Measurements from ENCODE around the gene BCL2L13. TPM values are rescaled to one million over a fixed set of nuclear protein-coding genes. Genes with fewer than 3 reads are reported as not detected.
A peak's percentile ranks its signal among the peaks of the same experiment; 100 is the strongest.
"Not testable (repeated sequence)": the region's sequence is repeated elsewhere in the genome, so short reads cannot be mapped to it uniquely, and the experiment has no call there.

The BCL2L13 gene
- total RNA-seq, 2 experiments from 2014 or later: 32.2 to 32.6 TPM

DNA sequence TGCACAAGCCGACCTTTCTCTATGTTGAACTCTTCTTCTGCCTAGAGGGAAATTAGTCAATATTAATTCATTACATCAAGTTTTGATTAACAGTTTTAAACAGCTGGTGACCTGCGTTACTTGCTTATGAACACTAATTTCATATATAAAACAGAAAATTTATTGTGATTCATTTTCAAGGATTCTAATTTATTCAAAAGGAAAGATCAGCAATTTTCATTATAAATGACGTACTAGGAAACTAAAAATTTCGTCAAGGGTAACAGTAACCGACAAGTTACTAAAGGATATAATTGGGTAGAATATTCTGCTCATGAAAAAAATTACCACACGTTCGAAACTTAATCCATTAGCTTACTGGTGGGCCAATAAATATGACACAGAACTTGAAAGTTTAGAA is 25.3 kb upstream of the BCL2L13 start:
- CTCF ChIA-PET: no interaction called here
- Mint-ChIP-seq H3K9me3 (no peaks in the 10 kb centered on the region), H3K27me3 (ENCODE audit: low read depth) (no peaks in the 10 kb centered on the region), H3K27ac (no peak overlapping the region), H3K4me3 (no peak overlapping the region), H3K4me1 (ENCODE audit: low read depth) (no peaks in the 10 kb centered on the region), H3K36me3 (ENCODE audit: low read depth) (peaks cover 14% of the 10 kb centered on the region)
- intact Hi-C loops (cut with micrococcal nuclease): no loop called here
- no peak for DNase-seq

GRCh38 chr22:17627961-17628405 is 10.6 kb upstream of the BCL2L13 start:
- intact Hi-C loops (cut with micrococcal nuclease): loop anchor here (1.0 to 5.0 kb wide), 5 partner anchors 10 to 469 kb away; partner anchors contain the start of genes BCL2L13, BID, HDHD5 and PEX26
- Mint-ChIP-seq H3K27me3 (ENCODE audit: low read depth) (no peaks in the 10 kb centered on the region), H3K27ac (peak overlapping the region; percentile 92), H3K9me3 (no peaks in the 10 kb centered on the region), H3K4me3 (peak overlapping the region; percentile 98), H3K4me1 (ENCODE audit: low read depth) (peaks cover 26% of the 10 kb centered on the region), H3K36me3 (ENCODE audit: low read depth) (peaks cover 5% of the 10 kb centered on the region)
- no peak for DNase-seq
- CTCF ChIA-PET: no interaction called here

DNA sequence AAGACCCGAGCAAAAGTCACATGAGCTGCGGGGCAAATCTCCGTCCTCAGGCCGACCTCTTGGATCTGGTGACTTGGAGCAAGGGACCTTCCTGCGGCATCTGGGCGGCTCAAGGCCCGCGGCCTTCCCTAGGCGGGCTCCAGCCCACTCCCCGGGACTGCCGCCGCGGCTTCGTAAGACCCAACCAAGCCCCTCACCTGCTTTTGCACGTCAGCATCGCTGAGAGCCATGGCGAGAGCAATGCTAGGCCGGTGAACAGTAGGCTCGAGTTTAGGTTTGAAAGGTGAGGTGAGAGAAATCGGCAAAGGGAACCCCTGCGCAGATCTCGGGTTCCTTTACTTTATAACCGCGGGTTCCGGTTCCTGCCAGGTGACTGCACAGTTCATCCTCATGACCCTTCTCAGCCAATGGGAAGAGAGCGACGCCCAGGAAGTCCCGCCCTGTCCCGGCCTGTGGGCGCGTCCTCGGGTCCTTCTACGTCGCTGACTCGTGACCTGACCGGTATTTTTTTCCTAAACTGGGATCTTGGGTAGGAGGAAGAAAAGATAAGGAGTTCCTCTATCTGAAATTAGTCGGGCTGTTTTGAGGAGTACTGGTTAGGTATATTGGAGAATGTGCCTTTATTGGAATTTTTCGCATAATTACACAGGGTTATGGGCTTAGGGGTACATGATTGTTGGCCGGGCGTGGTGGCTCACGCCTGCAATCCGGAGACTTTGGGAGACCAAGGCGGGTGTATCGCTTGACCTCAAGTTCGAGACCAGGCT is 10.0 kb upstream of the BCL2L13 start, which contains the start of gene ATP6V1E1:
TSS of gene ATP6V1E1 (minus strand) at position 344 of the 767 bp plus-strand sequence. CDS start at position 230, 114 bp downstream.
- Mint-ChIP-seq H3K27ac (peak within 1 kb of the TSS; percentile 92), H3K27me3 (ENCODE audit: low read depth) (no peaks in the 10 kb centered on the region)
- intact Hi-C loops (cut with micrococcal nuclease): loop anchor here (1.0 to 5.0 kb wide), 5 partner anchors 10 to 470 kb away; partner anchors contain the start of genes BCL2L13, BID, HDHD5 and PEX26

DNA sequence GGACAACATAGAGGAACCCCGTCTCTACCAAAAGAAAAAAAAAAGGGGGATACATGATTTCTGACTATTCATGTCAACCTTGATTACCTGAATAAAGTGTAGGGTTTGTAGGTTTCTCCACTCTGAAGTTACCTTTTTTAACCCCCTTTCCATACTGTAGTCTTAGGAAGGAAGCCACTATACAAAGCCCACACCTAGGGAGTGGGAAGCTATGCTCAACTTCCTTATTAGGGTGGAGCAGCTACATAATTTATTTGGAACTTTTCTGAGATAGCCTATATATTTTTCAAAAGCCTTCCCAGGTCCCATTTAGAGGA is 9.4 kb upstream of the BCL2L13 start:
- Mint-ChIP-seq H3K4me1 (ENCODE audit: low read depth) (peaks cover 21% of the 10 kb centered on the region), H3K36me3 (ENCODE audit: low read depth) (peaks cover 3% of the 10 kb centered on the region), H3K4me3 (peak overlapping the region; percentile 98), H3K27me3 (ENCODE audit: low read depth) (no peaks in the 10 kb centered on the region), H3K27ac (peak overlapping the region; percentile 92), H3K9me3 (no peaks in the 10 kb centered on the region)
- CTCF ChIA-PET: no interaction called here
- no peak for DNase-seq
- intact Hi-C loops (cut with micrococcal nuclease): loop anchor here (2.0 to 5.0 kb wide), 4 partner anchors 78 to 470 kb away; partner anchors contain the start of genes BID, HDHD5 and PEX26

More for the DNA sequence above, 10.0 kb upstream of the BCL2L13 start, which contains the start of gene ATP6V1E1:
- Mint-ChIP-seq H3K9me3 (no peaks in the 10 kb centered on the region), H3K36me3 (ENCODE audit: low read depth) (peaks cover 5% of the 10 kb centered on the region), H3K4me1 (ENCODE audit: low read depth) (peaks cover 25% of the 10 kb centered on the region), H3K4me3 (peak within 1 kb of the TSS; percentile 98)
- CTCF ChIA-PET: no interaction called here
- peak; percentile 98 for DNase-seq

GRCh38 chr22:17629641-17630040 is 8.9 kb upstream of the BCL2L13 start:
- Mint-ChIP-seq H3K36me3 (ENCODE audit: low read depth) (peaks cover 3% of the 10 kb centered on the region), H3K27me3 (ENCODE audit: low read depth) (no peaks in the 10 kb centered on the region), H3K4me1 (ENCODE audit: low read depth) (peaks cover 19% of the 10 kb centered on the region), H3K4me3 (peak overlapping the region; percentile 26), H3K27ac (no peak overlapping the region), H3K9me3 (no peaks in the 10 kb centered on the region)
- DNase-seq: no peak
- intact Hi-C loops (cut with micrococcal nuclease): loop anchor here (2.0 to 5.0 kb wide), 4 partner anchors 78 to 471 kb away; partner anchors contain the start of genes BID, HDHD5 and PEX26
- CTCF ChIA-PET: no interaction called here

GRCh38 chr22:17631076-17631565 is 7.4 kb upstream of the BCL2L13 start:
- H3K4me3 Mint-ChIP-seq: no peak overlapping the region
- H3K27me3 Mint-ChIP-seq (ENCODE audit: low read depth): no peaks in the 10 kb centered on the region
- no peak for DNase-seq
- intact Hi-C loops (cut with micrococcal nuclease): no loop called here
- H3K4me1 Mint-ChIP-seq (ENCODE audit: low read depth): peaks cover 7% of the 10 kb centered on the region
- no peak overlapping the region for H3K27ac Mint-ChIP-seq
- H3K36me3 Mint-ChIP-seq (ENCODE audit: low read depth): peaks cover 3% of the 10 kb centered on the region
- CTCF ChIA-PET: interaction anchor here (0.6 kb wide), 1 partner anchor 61 kb away, joined by 4 read pairs; no protein-coding TSS in a partner anchor
- H3K9me3 Mint-ChIP-seq: no peaks in the 10 kb centered on the region

GRCh38 chr22:17633217-17633997 is 5.2 kb upstream of the BCL2L13 start:
- H3K27me3 Mint-ChIP-seq (ENCODE audit: low read depth): no peaks in the 10 kb centered on the region
- peaks cover 6% of the 10 kb centered on the region for H3K4me1 Mint-ChIP-seq (ENCODE audit: low read depth)
- peaks cover 1% of the 10 kb centered on the region for H3K36me3 Mint-ChIP-seq (ENCODE audit: low read depth)
- no peak for DNase-seq
- no peaks in the 10 kb centered on the region for H3K9me3 Mint-ChIP-seq
- intact Hi-C loops (cut with micrococcal nuclease): no loop called here
- peak overlapping the region; percentile 3 for H3K27ac Mint-ChIP-seq
- CTCF ChIA-PET: no interaction called here
- no peak overlapping the region for H3K4me3 Mint-ChIP-seq

DNA sequence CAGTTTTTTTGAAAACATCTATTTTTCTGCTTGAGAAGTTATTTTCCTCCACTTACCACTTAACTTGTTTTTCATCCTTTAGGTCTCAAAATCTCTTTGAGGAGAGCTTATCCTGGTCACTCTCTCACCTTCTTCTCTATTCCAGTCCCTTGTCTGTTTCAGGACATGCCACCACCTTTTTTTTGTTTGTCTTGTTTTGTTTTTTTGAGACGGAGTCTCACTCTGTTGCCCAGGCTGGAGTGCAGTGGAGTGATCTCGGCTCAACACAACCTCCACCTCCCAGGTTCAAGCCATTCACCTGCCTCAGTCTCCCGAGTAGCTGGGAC is 4.6 kb upstream of the BCL2L13 start:
- intact Hi-C loops (cut with micrococcal nuclease): no loop called here
- no peak for DNase-seq
- no peaks in the 10 kb centered on the region for H3K9me3 Mint-ChIP-seq
- H3K27me3 Mint-ChIP-seq (ENCODE audit: low read depth): no peaks in the 10 kb centered on the region
- no peak overlapping the region for H3K27ac Mint-ChIP-seq
- no peak overlapping the region for H3K4me3 Mint-ChIP-seq
- peaks cover 6% of the 10 kb centered on the region for H3K4me1 Mint-ChIP-seq (ENCODE audit: low read depth)
- peaks cover 1% of the 10 kb centered on the region for H3K36me3 Mint-ChIP-seq (ENCODE audit: low read depth)
- CTCF ChIA-PET: no interaction called here

GRCh38 chr22:17634696-17635095 is 3.9 kb upstream of the BCL2L13 start:
- Mint-ChIP-seq H3K9me3 (no peaks in the 10 kb centered on the region), H3K4me1 (ENCODE audit: low read depth) (peaks cover 12% of the 10 kb centered on the region), H3K4me3 (no peak overlapping the region), H3K27ac (no peak overlapping the region), H3K27me3 (ENCODE audit: low read depth) (no peaks in the 10 kb centered on the region), H3K36me3 (ENCODE audit: low read depth) (peaks cover 6% of the 10 kb centered on the region)
- no peak for DNase-seq
- CTCF ChIA-PET: no interaction called here
- intact Hi-C loops (cut with micrococcal nuclease): loop anchor here (5.0 kb wide), 2 partner anchors 352 to 363 kb away; no protein-coding TSS in a partner anchor

GRCh38 chr22:17636850-17637249 is 1.7 kb upstream of the BCL2L13 start:
- H3K27ac Mint-ChIP-seq; H3K4me3 Mint-ChIP-seq; H3K27me3 Mint-ChIP-seq (ENCODE audit: low read depth); H3K9me3 Mint-ChIP-seq; DNase-seq; CTCF ChIA-PET: not testable (repeated sequence)
- Mint-ChIP-seq H3K36me3 (ENCODE audit: low read depth) (peaks cover 10% of the 10 kb centered on the region), H3K4me1 (ENCODE audit: low read depth) (peaks cover 22% of the 10 kb centered on the region)
- intact Hi-C loops (cut with micrococcal nuclease): loop anchor here (5.0 kb wide), 2 partner anchors 355 to 360 kb away; no protein-coding TSS in a partner anchor

DNA sequence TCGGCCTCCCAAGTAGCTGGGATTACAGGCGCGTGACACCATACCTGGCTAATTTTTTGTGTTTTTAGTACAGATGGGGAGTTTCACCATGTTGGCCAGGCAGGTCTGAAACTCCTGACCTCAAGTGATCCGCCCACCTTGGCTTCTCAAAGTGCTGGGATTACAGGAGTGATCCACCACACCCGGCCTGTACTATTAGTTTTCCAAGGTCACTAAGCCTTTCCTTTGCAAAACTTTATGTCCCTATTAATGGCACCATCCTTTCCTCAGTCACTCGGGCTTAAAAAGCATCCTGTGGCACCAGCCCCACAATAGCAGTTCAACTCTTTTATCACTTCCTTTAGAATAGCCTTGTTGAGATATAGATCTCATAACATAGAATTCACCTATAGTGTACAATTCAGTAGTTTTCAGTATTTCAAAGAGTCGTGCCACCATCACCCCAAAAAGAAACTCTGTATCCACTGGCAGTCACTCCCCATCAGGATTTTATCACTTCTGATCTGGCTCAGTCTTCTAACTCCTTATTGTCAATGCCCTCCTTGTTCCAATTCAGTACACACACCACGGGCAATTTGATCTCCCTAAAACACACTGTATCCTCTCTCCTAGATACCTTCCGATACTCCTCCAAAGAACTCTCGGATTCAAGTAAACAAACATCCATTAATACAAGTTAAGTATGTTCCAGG is 921 bp upstream of the BCL2L13 start:
- CTCF ChIA-PET: no interaction called here
- H3K36me3 Mint-ChIP-seq (ENCODE audit: low read depth): peaks cover 14% of the 10 kb centered on the region
- H3K4me3 Mint-ChIP-seq: peak overlapping the region; percentile 85
- no peak for DNase-seq
- peaks cover 22% of the 10 kb centered on the region for H3K4me1 Mint-ChIP-seq (ENCODE audit: low read depth)
- no peaks in the 10 kb centered on the region for H3K27me3 Mint-ChIP-seq (ENCODE audit: low read depth)
- no peaks in the 10 kb centered on the region for H3K9me3 Mint-ChIP-seq
- intact Hi-C loops (cut with micrococcal nuclease): loop anchor here (1.0 to 5.0 kb wide), 5 partner anchors 9 to 553 kb away; partner anchors contain the start of genes ATP6V1E1 and IL17RA
- H3K27ac Mint-ChIP-seq: peak overlapping the region; percentile 89

GRCh38 chr22:17638182-17638431 is 450 bp upstream of the BCL2L13 start:
- Mint-ChIP-seq H3K4me3 (peak overlapping the region; percentile 85), H3K4me1 (ENCODE audit: low read depth) (peaks cover 22% of the 10 kb centered on the region), H3K27ac (peak overlapping the region; percentile 89), H3K36me3 (ENCODE audit: low read depth) (peaks cover 18% of the 10 kb centered on the region), H3K27me3 (ENCODE audit: low read depth) (no peaks in the 10 kb centered on the region), H3K9me3 (no peaks in the 10 kb centered on the region)
- intact Hi-C loops (cut with micrococcal nuclease): loop anchor here (1.0 to 5.0 kb wide), 5 partner anchors 10 to 554 kb away; partner anchors contain the start of genes ATP6V1E1 and IL17RA
- DNase-seq: no peak
- CTCF ChIA-PET: no interaction called here
